ENCODE data around the gene ZYX. TPM values are rescaled to one million over a fixed set of nuclear protein-coding genes. Genes with fewer than 3 reads are reported as not detected.

The ZYX gene
- total and polyA plus RNA-seq, 2 of the 13 experiments (the other 11 are each of a cell fraction or from before 2014, with no cell fraction given): 9.9 to 13.7 TPM

GRCh38 chr7:143380260-143380645, 892 bp upstream of the ZYX start:
- Histone ChIP-seq H3K4me1 (ENCODE audit: insufficient read depth, low read length) (peaks cover 47% of the 10 kb centered on the region), H3K27me3 (ENCODE audit: control insufficient read depth in 1 of 2, insufficient read depth in 2 of 2, low read length in 2 of 2) (no peaks in the 10 kb centered on the region), H3K4me3 (replicated peaks in 1 of 3; ENCODE audit: insufficient read depth in 1 of 3, low read depth in 2 of 3, low read length in 3 of 3) (peak overlapping the region; percentile 94 to 98 (median 98)), H3K4me2 (ENCODE audit: low read depth, low read length) (peak overlapping the region; percentile 81), H3K9ac (ENCODE audit: insufficient read depth, low read depth, low read length) (peak overlapping the region; percentile 88), H3K79me2 (ENCODE audit: insufficient read depth, low read length) (peaks cover 12% of the 10 kb centered on the region), H4K20me1 (ENCODE audit: insufficient read depth, low read length) (peaks cover 5% of the 10 kb centered on the region; the same call in 1 of the 2 replicates), H2AFZ (ENCODE audit: low read length) (peak overlapping the region; percentile 54), H3K36me3 (replicated peaks in 1 of 2; ENCODE audit: control insufficient read depth in 1 of 2, insufficient read depth in 2 of 2, low read length in 2 of 2) (peaks cover 0 to 2% of the 10 kb centered on the region in 2 experiments; a peak in 1 of 5 replicates), H3K9me3 (ENCODE audit: low read length) (no peaks in the 10 kb centered on the region), H3K27ac (ENCODE audit: extremely low read length, insufficient read depth, low read length) (peak overlapping the region; percentile 89)
- peak; percentile 61 for DNase-seq (ENCODE audit: low spot score)
- ChIA-PET POLR2A (interaction anchor here (0.8 to 2.2 kb wide), 6 partner anchors 11 to 117 kb away, joined by 3 to 17 read pairs (median 10); partner anchors contain the start of genes CASP2, EPHA1 and GSTK1), CTCF (ENCODE audit: low intra/inter-chr PET ratio, low total read pairs) (interaction anchor here (0.7 to 2.8 kb wide), 2 partner anchors 29 to 36 kb away, joined by 3 to 24 read pairs; no protein-coding TSS in a partner anchor)
- 0% methylated on average over 9 of the region's 35 CpGs for WGBS (ENCODE audit: low lambda C conversion rate)
- peak; percentile 73 for ATAC-seq
- no peak for FAIRE-seq
- no TSS peak for BruUV-seq (replicated peaks)
- in situ Hi-C loops (cut with HindIII; ENCODE audit: extremely low pct_ligation_motif_present, low pct_unique_long_range_greater_than_20kb): loop anchor here (5.0 to 25.0 kb wide), 2 partner anchors 37 to 532 kb away; partner anchors contain the start of gene TCAF1
- intact Hi-C loops (cut with micrococcal nuclease; ENCODE audit: unreplicated experiment): loop anchor here (1.0 to 2.0 kb wide), 3 partner anchors 29 to 95 kb away; partner anchors contain the start of genes EPHA1 and TMEM139
- TF ChIP-seq ZNF792 (CRISPR knock-in tag; IDR thresholded peaks at IDR 0.05) (0 out of 2 replicates have a peak, but pooled peaks have one; percentile 39), ASH2L (IDR thresholded peaks at IDR 0.05; ENCODE audit: insufficient read length, low read depth, low read length) (peak; percentile 47), FOXC1 (CRISPR knock-in tag; IDR thresholded peaks at IDR 0.05; ENCODE audit: borderline replicate concordance) (0 out of 2 replicates have a peak, but pooled peaks have one; percentile 13), RAD21 (CRISPR knock-in tag; IDR thresholded peaks at IDR 0.05) (peak; percentile 60; the same call in 1 of the 2 replicates), RXRA (CRISPR knock-in tag; IDR thresholded peaks at IDR 0.05) (0 out of 2 replicates have a peak, but pooled peaks have one; percentile 9), CTCF (CRISPR knock-in tag; IDR thresholded peaks at IDR 0.05) (peak; percentile 80), HMGXB4 (CRISPR knock-in tag; IDR thresholded peaks at IDR 0.05; ENCODE audit: borderline replicate concordance in 1 of 2, low read depth in 1 of 2) (peak in 1 of 2 experiments; percentile 72; a peak in 3 of 4 replicates), CBX1 (IDR thresholded peaks at IDR 0.05; ENCODE audit: low read depth) (peak; percentile 5), IKZF4 (CRISPR knock-in tag; IDR thresholded peaks at IDR 0.05; ENCODE audit: borderline replicate concordance, low read depth, not compliant biosample characterization) (no peak), HOXD1 (CRISPR knock-in tag; IDR thresholded peaks at IDR 0.05) (no peak), HNRNPLL (IDR thresholded peaks at IDR 0.05; ENCODE audit: low read depth, low read length, poor library complexity, severe bottlenecking) (peak; percentile 43), ZNF784 (CRISPR knock-in tag; IDR thresholded peaks at IDR 0.05; ENCODE audit: borderline replicate concordance) (peak; percentile 77; the same call in 1 of the 2 replicates), ZNF180 (CRISPR knock-in tag; IDR thresholded peaks at IDR 0.05; ENCODE audit: borderline replicate concordance, low read depth) (no peak), NCOA5 (CRISPR knock-in tag; IDR thresholded peaks at IDR 0.05) (no peak), CBX2 (IDR thresholded peaks at IDR 0.05; ENCODE audit: low read depth, low read length) (no peak), CBX2 (CRISPR knock-in tag; IDR thresholded peaks at IDR 0.05; ENCODE audit: low read depth) (peak; percentile 57; the same call in 1 of the 2 replicates), ZNF17 (CRISPR knock-in tag; IDR thresholded peaks at IDR 0.05) (no peak), SMC3 (IDR thresholded peaks at IDR 0.05; ENCODE audit: low read length) (peak; percentile 46), ZNF326 (CRISPR knock-in tag; IDR thresholded peaks at IDR 0.05; ENCODE audit: borderline replicate concordance) (no peak), POLR2A (IDR thresholded peaks at IDR 0.05; ENCODE audit: insufficient read depth in 1 of 2, low read depth in 2 of 2, low read length in 2 of 2) (0 out of 4 replicates have a peak, but pooled peaks of 1 of the 2 experiments have one; percentile 5), ZBTB38 (CRISPR knock-in tag; IDR thresholded peaks at IDR 0.05) (0 out of 2 replicates have a peak, but pooled peaks have one; percentile 9)

Measured in HepG2 (cell line).